ENCODE results near the gene SMIM41.

DNA sequence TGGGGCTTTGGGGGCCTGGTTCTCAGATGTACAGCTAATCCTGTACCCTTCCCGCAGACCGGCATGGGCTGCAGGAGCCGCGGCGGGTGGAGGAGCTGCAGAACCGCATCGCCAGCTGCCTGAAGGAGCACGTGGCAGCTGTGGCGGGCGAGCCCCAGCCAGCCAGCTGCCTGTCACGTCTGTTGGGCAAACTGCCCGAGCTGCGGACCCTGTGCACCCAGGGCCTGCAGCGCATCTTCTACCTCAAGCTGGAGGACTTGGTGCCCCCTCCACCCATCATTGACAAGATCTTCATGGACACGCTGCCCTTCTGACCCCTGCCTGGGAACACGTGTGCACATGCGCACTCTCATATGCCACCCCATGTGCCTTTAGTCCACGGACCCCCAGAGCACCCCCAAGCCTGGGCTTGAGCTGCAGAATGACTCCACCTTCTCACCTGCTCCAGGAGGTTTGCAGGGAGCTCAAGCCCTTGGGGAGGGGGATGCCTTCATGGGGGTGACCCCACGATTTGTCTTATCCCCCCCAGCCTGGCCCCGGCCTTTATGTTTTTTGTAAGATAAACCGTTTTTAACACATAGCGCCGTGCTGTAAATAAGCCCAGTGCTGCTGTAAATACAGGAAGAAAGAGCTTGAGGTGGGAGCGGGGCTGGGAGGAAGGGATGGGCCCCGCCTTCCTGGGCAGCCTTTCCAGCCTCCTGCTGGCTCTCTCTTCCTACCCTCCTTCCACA, 20.7 kb upstream of the SMIM41 start:
- TF ChIP-seq, protein P1, sequence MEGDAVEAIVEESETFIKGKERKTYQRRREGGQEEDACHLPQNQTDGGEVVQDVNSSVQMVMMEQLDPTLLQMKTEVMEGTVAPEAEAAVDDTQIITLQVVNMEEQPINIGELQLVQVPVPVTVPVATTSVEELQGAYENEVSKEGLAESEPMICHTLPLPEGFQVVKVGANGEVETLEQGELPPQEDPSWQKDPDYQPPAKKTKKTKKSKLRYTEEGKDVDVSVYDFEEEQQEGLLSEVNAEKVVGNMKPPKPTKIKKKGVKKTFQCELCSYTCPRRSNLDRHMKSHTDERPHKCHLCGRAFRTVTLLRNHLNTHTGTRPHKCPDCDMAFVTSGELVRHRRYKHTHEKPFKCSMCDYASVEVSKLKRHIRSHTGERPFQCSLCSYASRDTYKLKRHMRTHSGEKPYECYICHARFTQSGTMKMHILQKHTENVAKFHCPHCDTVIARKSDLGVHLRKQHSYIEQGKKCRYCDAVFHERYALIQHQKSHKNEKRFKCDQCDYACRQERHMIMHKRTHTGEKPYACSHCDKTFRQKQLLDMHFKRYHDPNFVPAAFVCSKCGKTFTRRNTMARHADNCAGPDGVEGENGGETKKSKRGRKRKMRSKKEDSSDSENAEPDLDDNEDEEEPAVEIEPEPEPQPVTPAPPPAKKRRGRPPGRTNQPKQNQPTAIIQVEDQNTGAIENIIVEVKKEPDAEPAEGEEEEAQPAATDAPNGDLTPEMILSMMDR (IDR thresholded peaks at IDR 0.05), result no peak
- TF ChIP-seq POLR2A (IDR thresholded peaks at IDR 0.05) (no peak), POLR2AphosphoS5 (IDR thresholded peaks at IDR 0.05) (peak; percentile 8 to 85 (median 67)), EP300 (IDR thresholded peaks at IDR 0.05; ENCODE audit: low read depth) (no peak)
